ENCODE measurements around the gene CYP19A1.
"Not testable (repeated sequence)": the region's sequence is repeated elsewhere in the genome, so short reads cannot be mapped to it uniquely, and the experiment has no call there.

Gene CYP19A1

GRCh38 chr15:51261113-51261512 lies 77.3 kb downstream of the CYP19A1 start:
- DNase-seq (ENCODE audit: low read depth): not testable (repeated sequence)

GRCh38 chr15:51260202-51260601 lies 78.2 kb downstream of the CYP19A1 start:
- DNase-seq (ENCODE audit: low read depth): no peak

GRCh38 chr15:51255533-51255932 lies 82.9 kb downstream of the CYP19A1 start:
- no peak for DNase-seq (ENCODE audit: low read depth)

- DNase-seq (ENCODE audit: low read depth): no peak
These were observed 85.0 kb downstream of the CYP19A1 start for GRCh38 chr15:51253366-51253765.

- DNase-seq (ENCODE audit: low read depth): no peak
These were observed 85.7 kb downstream of the CYP19A1 start for GRCh38 chr15:51252671-51253070.

GRCh38 chr15:51251556-51251955 lies 86.8 kb downstream of the CYP19A1 start:
- DNase-seq (ENCODE audit: low read depth): no peak

- DNase-seq (ENCODE audit: low read depth): no peak
These were observed 88.0 kb downstream of the CYP19A1 start for GRCh38 chr15:51250217-51251011.

GRCh38 chr15:51245628-51246027 lies 92.8 kb downstream of the CYP19A1 start:
- no peak for DNase-seq (ENCODE audit: low read depth)

- DNase-seq (ENCODE audit: low read depth): no peak
These were observed 94.0 kb downstream of the CYP19A1 start for GRCh38 chr15:51244423-51244869.

- no peak for DNase-seq (ENCODE audit: low read depth)
These were observed 94.6 kb downstream of the CYP19A1 start for GRCh38 chr15:51243774-51244173.

- no peak for DNase-seq (ENCODE audit: low read depth)
These were observed 98.3 kb downstream of the CYP19A1 start for GRCh38 chr15:51240066-51240465.

- no peak for DNase-seq (ENCODE audit: low read depth)
These were observed 100.6 kb downstream of the CYP19A1 start for GRCh38 chr15:51237816-51238215.

GRCh38 chr15:51234176-51234927 lies 104.0 kb downstream of the CYP19A1 start:
- no peak for DNase-seq (ENCODE audit: low read depth)

GRCh38 chr15:51232581-51232980 lies 105.8 kb downstream of the CYP19A1 start:
- no peak for DNase-seq (ENCODE audit: low read depth)

- no peak for DNase-seq (ENCODE audit: low read depth)
These were observed 108.5 kb downstream of the CYP19A1 start for GRCh38 chr15:51229907-51230330.

GRCh38 chr15:51227940-51228732 lies 110.3 kb downstream of the CYP19A1 start:
- no peak for DNase-seq (ENCODE audit: low read depth)

GRCh38 chr15:51226576-51227210 lies 111.7 kb downstream of the CYP19A1 start:
- DNase-seq (ENCODE audit: low read depth): no peak

GRCh38 chr15:51224428-51224827 lies 114.0 kb downstream of the CYP19A1 start:
- DNase-seq (ENCODE audit: low read depth): no peak

GRCh38 chr15:51223771-51224229 lies 114.6 kb downstream of the CYP19A1 start:
- no peak for DNase-seq (ENCODE audit: low read depth)

- DNase-seq (ENCODE audit: low read depth): no peak
These were observed 120.0 kb downstream of the CYP19A1 start for GRCh38 chr15:51218299-51218938.

GRCh38 chr15:51212909-51213308 lies 125.5 kb downstream of the CYP19A1 start:
- no peak for DNase-seq (ENCODE audit: low read depth)
